Choroid plexus epithelial cell (primary cell): Measurements from ENCODE around the gene CELF2.

ENCODE experiments used
- DNase-seq: peaks from one replicate; pipeline ENCODE4 v3.0.0-alpha.2; 2010; ENCODE audit warnings: low read depth
- H3K4me3 ChIP-seq: 2 replicates; pipeline ENCODE4 v1.5.1; 2011; ENCODE audit warnings: low read depth, mild to moderate bottlenecking, control low read depth, low read length, moderate library complexity
- TF ChIP-seq, protein P1 (sequence below): conservative IDR thresholded peaks from 2 replicates; pipeline ENCODE4 v1.5.1; 2011; ENCODE audit warnings: low read depth, mild to moderate bottlenecking, control low read depth, inconsistent platforms, low read length, moderate library complexity

CELF2 gene

GRCh38 chr10:11208243-11208642 is 190.6 kb downstream of the CELF2 start:
- no peak overlapping the region for H3K4me3 ChIP-seq
- DNase-seq, result no peak
- TF ChIP-seq, protein P1, sequence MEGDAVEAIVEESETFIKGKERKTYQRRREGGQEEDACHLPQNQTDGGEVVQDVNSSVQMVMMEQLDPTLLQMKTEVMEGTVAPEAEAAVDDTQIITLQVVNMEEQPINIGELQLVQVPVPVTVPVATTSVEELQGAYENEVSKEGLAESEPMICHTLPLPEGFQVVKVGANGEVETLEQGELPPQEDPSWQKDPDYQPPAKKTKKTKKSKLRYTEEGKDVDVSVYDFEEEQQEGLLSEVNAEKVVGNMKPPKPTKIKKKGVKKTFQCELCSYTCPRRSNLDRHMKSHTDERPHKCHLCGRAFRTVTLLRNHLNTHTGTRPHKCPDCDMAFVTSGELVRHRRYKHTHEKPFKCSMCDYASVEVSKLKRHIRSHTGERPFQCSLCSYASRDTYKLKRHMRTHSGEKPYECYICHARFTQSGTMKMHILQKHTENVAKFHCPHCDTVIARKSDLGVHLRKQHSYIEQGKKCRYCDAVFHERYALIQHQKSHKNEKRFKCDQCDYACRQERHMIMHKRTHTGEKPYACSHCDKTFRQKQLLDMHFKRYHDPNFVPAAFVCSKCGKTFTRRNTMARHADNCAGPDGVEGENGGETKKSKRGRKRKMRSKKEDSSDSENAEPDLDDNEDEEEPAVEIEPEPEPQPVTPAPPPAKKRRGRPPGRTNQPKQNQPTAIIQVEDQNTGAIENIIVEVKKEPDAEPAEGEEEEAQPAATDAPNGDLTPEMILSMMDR, result no peak

DNA sequence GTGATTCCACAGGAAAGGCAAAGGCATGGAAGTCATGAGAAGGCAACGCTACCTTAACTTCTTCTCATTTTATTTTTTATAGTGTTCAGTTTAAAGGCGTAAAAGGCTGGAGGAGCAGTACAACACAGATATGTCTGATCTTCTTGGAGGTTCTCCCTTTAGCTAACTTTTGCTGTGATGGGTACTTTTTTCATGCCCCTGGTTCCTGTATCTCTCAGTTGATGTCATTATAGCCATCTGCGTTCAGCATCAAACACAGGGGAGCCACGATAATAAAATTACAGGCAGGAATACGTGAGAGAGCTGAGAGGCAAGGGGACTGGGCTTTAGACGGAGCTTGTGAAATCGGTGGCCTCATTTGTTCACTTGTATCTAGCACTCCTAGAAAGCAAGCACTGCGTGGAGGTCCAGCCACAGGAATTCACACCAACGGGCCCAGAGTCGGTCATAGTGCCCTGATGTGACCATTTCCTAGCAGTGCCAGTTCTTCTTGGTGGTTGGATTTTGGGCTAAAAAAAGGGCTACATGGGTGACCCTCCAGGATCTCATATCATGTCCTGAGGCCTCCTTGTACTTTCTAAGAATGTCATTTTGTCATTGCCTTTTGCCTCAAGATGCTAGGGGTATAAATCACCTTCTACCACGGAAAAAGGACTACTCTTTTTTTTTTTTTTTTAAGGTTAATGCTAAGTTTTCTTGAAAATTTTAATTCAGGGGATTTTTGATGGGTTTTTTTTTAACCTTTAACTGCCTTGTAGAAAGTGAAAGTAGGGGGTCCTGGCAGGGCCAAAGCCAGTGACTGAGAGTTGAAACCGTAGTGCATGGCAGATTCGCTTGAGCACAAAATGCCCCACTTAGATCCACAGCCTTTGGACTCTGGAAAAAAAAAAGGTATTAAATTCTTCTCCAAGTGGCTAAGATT is 191.5 kb downstream of the CELF2 start:
- TF ChIP-seq, protein P1, result no peak
- no peak for DNase-seq
- no peak overlapping the region for H3K4me3 ChIP-seq

DNA sequence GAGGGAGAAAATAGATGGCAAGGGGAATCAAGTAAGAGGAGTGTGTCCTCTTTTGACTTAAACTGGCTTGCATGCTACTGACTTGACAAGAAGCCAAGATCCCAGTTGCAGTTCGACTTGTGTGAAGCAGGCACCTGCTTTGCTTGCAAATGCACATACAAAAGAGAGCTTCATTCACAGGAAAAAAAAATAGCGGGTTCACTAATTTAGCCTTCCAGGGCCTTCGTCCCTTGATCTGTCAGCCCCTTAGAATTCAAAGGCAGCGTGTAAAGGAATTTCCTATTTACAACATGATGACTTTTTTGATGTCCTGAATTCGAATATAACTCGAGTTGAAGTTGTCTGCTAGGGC is 192.1 kb downstream of the CELF2 start:
- DNase-seq, result no peak
- TF ChIP-seq, protein P1, result no peak
- no peak overlapping the region for H3K4me3 ChIP-seq

GRCh38 chr10:11210211-11210922 is 192.7 kb downstream of the CELF2 start:
- TF ChIP-seq, protein P1, result no peak
- H3K4me3 ChIP-seq, result no peak overlapping the region
- no peak for DNase-seq

DNA sequence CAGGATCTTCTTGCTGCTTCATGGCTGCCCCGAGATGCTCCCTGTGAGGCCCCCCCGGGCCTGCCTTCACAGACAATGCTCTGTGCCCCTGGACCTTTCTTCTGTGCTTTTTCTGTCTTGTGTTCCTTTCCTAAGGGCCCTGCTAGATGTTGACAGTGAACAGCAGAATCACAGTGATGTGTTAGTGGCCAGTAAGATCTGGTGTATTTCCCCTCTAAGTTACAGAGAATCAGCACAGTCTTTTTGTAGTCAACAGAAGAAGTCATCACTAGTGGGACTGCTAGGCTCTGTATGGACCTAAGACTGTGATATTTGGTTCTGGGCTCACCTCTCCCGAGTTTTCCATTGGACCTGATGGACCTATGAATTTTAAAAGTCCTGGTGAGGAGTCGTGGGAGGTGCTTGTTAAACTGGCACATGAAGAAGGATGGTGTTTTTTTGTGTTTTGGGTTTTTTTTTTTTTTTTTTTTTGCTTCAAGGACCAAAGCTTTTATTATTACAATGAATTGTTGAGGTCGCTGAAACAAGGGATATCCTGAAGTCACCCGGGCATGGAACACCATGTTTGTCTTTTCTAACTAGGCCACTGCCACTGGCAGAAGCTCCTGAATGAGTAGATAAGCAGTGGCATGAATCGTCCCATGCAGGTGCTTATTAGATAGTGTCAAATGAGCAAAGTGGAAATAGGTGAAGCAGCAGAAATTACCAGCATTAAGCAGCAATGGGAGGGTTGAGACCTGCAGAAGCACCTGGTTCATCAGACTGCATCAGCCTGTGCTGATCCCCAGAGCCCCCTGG is 194.8 kb downstream of the CELF2 start:
- TF ChIP-seq, protein P1, result no peak
- H3K4me3 ChIP-seq, result no peak overlapping the region
- DNase-seq, result no peak

GRCh38 chr10:11213137-11213536 is 195.5 kb downstream of the CELF2 start:
- DNase-seq, result no peak
- H3K4me3 ChIP-seq, result no peak overlapping the region
- TF ChIP-seq, protein P1, result no peak
